HG02798 (cell line): Measurements from ENCODE around the gene MAP7.
"Not testable (repeated sequence)": the region's sequence is repeated elsewhere in the genome, so short reads cannot be mapped to it uniquely, and the experiment has no call there.

Source experiments
- ATAC-seq: cut with Tn5 transposase; IDR thresholded peaks from one replicate; pipeline ENCODE4 v1.9.1; 2021; ENCODE audit warnings: mild to moderate bottlenecking; ENCODE audit not compliant: unreplicated experiment, poor library complexity

The MAP7 gene

GRCh38 chr6:136475686-136476085, 74.5 kb downstream of the MAP7 start:
- ATAC-seq = no peak

- ATAC-seq = no peak
These were observed 76.0 kb downstream of the MAP7 start for GRCh38 chr6:136474241-136474640.

GRCh38 chr6:136471922-136472321, 78.3 kb downstream of the MAP7 start:
- ATAC-seq = no peak

GRCh38 chr6:136471372-136471771, 78.8 kb downstream of the MAP7 start:
- ATAC-seq = no peak

GRCh38 chr6:136470044-136470443, 80.2 kb downstream of the MAP7 start:
- no peak for ATAC-seq

- no peak for ATAC-seq
These were observed 81.1 kb downstream of the MAP7 start for GRCh38 chr6:136469154-136469553.

GRCh38 chr6:136468711-136469110, 81.5 kb downstream of the MAP7 start:
- no peak for ATAC-seq

- no peak for ATAC-seq
These were observed 83.0 kb downstream of the MAP7 start for GRCh38 chr6:136467186-136467585.

- no peak for ATAC-seq
These were observed 83.4 kb downstream of the MAP7 start for GRCh38 chr6:136466777-136467176.

GRCh38 chr6:136465766-136466303, 84.4 kb downstream of the MAP7 start:
- no peak for ATAC-seq

GRCh38 chr6:136464874-136465273, 85.3 kb downstream of the MAP7 start:
- no peak for ATAC-seq

GRCh38 chr6:136464148-136464547, 86.1 kb downstream of the MAP7 start:
- no peak for ATAC-seq

- ATAC-seq = no peak
These were observed 86.5 kb downstream of the MAP7 start for GRCh38 chr6:136463743-136464142.

- ATAC-seq = no peak
These were observed 103.5 kb downstream of the MAP7 start for GRCh38 chr6:136446579-136447187.

GRCh38 chr6:136446145-136446544, 104.1 kb downstream of the MAP7 start:
- no peak for ATAC-seq

- ATAC-seq = no peak
These were observed 105.2 kb downstream of the MAP7 start for GRCh38 chr6:136445063-136445462.

- no peak for ATAC-seq
These were observed 110.0 kb downstream of the MAP7 start for GRCh38 chr6:136440203-136440602.

GRCh38 chr6:136439514-136440190, 110.6 kb downstream of the MAP7 start:
- ATAC-seq = no peak

GRCh38 chr6:136438441-136438840, 111.8 kb downstream of the MAP7 start:
- no peak for ATAC-seq

GRCh38 chr6:136437246-136437645, 113.0 kb downstream of the MAP7 start:
- no peak for ATAC-seq

- no peak for ATAC-seq
These were observed 115.1 kb downstream of the MAP7 start for GRCh38 chr6:136435101-136435500.

- not testable (repeated sequence) for ATAC-seq
These were observed 118.9 kb downstream of the MAP7 start for GRCh38 chr6:136431306-136431705.
